Dedifferentiated amniotic fluid mesenchymal stem cell (primary cell): ENCODE measurements around the gene LSM14B.

Experiments
- DNase-seq: peaks from one replicate; pipeline ENCODE4 v3.0.0-alpha.2; 2016; ENCODE audit errors: extremely low spot score

Gene LSM14B

DNA sequence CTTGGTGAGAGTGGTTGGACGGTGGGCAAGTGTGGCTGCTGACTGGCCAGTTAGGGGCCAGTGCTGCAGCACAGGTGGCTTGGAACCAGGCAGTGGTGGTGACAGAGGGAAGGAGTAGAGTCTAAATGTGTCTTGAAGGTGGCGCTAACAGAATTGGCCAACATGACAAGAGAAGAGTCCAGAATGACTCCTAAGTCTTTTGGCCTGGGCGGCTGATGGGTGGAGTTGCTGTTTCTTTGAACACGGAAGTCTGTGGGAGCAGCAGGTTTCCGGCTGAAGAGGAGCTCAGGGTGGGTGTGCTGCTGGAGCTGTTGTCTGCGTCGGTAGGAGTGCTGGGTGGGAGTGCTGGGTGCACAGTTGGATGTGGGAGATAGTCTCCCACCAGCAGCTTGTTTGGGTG, 10.1 kb downstream of the LSM14B start:
- no peak for DNase-seq

DNA sequence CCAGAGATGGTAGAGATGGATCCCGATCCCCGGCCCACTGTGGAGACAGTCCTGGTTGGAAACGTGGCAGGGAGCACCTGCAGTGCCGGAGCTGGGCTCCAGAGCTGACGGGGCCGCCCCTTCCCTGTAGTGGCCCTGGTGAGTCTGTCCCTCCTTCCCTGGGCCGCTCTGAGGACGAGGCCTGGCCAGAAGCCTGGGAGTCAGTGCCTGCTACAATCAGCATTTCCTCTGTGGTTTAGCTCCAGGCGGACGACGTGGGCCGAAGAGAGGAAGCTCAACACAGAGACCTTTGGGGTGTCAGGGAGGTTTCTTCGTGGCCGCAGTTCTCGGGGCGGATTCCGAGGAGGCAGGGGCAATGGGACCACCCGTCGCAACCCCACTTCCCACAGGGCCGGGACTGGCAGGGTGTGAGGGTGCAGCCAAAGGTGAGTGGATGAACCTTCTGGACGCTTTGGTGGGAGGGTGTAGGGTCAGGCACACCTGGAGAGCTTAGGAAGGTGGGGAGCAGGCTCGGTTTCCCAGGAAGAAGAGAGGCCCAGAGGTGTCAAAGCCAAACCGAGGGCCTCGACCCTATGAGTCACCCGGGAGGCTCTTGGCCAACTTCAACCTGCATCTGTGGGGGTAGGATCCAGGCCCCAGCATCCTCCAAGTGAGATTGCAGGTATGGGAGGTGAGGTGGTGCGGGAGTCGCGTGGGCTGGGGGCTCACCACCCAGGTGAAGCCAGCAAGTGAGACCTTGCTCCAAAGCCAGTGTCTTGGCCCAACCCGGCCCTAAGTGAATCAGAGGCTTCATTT, 11.0 kb downstream of the LSM14B start:
- DNase-seq = no peak

DNA sequence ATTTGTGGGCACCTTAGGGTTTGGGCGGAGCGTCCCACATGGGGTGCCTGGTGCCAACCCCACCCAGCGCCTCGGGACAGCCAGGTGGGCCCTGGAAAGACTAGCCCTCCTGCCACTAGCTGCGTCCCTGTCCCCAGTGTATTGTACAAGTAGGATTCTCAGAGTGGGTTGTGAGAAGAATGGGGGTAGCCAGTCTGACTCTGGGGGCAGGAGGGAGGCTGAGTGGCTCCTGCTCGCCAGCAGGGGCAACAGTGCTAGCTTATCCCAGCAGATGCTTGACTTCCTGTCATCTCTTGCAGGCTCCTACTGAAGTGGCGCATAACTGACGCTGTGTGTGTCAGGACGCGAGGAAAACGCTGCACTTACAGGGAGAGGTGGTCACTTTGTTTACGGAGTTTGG, 11.6 kb downstream of the LSM14B start:
- DNase-seq = no peak

DNA sequence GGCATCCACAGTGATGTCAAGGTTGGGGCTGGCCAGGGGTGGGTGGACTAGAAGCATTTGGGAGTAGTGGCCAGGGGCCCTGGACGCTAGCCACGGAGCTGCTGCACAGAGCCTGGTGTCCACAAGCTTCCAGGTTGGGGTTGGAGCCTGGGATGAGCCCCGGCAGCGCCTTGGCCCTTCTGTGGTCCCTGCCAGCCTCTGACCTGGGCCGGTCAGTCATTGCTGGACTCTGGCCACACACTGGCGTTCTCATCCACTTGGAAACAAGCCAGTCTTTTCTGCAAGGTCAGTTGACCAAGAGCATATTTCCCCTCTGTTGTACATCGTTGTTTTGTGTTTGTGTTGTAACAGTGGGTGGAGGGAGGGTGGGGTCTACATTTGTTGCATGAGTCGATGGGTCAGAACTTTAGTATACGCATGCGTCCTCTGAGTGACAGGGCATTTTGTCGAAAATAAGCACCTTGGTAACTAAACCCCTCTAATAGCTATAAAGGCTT, 12.5 kb downstream of the LSM14B start:
- DNase-seq = no peak

DNA sequence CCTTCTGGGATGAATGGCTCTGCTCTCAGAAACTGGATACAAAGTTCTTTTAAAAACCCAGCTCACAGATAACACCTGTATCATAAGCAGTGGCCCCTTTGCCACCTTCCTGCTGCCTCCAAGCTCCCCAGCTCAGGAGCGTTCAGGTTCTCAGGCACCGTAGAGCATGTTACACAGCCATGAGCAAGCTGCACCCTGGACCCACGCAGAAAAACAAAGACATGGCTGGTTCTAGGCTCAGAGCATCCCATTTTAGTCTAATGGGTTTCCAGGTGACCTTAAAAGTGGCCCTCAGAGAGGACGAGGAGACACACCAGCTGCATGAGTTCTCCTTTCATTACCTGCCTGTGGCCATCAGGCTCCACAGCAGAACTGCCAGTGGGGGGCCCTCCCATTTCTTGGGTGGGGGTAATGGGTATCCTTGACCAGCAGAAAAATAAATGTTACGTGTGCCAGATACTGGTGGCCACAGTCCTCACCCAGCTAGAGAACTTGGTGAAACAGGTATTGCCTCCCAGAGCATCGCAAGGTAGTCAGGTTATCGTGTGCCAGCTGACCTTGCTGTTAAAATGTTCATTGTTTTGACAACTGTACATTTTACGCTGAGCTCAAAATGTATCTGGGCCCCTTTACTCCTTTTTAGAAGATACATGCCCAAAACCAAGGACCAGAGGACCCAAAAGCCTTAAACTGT, 13.4 kb downstream of the LSM14B start:
- no peak for DNase-seq

DNA sequence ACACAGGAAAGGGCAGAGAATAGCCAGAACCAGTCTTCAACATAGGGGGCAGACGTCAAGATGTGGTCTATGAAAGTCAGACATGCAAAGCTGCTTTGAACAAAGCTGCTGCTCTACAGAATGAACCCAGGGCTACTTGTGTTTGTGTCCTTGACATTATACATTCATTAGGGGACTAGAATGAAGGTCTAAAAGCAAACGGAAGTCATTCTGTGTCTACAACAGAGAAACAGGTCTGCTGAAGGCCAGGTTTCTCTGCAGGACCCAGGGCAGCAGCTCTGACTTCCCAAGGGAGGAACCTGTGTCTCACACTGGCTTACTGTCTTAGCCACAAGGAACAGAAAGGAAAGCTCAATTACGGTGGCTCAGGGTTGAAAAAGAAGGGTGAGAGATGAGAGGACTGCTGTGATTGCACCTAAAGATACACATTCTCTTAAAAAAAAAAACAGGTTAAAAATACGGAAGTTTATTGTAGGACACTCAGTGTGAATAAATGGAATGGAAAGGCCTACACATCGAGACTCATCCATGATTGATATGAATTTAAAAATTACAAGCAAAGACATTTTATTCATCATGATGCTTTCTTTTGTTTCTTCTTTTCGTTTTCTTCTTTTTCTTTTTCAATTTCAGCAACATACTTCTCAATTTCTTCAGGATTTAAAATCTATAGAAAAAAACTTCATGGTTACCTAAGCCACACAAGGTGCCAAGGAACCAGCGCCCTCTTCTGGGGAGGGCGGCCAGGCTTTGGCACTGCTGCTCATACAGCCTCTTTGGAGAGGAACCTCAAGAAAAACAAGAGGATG, 14.2 kb downstream of the LSM14B start:
- DNase-seq = peak; percentile 45

DNA sequence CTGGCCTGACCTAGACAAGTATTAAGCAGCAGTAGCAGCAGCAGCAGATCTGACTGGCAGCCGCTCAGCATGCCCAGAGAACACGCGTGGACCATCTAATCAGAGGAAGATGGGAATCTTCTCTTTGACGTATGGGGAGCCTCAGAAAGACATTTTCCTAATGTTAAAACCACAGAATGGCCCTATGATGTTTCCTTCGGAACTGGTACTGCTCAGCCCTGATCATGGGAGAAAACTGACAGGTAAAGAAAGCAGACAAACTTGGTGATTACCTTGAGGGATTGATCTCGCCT, 14.8 kb downstream of the LSM14B start:
- no peak for DNase-seq

DNA sequence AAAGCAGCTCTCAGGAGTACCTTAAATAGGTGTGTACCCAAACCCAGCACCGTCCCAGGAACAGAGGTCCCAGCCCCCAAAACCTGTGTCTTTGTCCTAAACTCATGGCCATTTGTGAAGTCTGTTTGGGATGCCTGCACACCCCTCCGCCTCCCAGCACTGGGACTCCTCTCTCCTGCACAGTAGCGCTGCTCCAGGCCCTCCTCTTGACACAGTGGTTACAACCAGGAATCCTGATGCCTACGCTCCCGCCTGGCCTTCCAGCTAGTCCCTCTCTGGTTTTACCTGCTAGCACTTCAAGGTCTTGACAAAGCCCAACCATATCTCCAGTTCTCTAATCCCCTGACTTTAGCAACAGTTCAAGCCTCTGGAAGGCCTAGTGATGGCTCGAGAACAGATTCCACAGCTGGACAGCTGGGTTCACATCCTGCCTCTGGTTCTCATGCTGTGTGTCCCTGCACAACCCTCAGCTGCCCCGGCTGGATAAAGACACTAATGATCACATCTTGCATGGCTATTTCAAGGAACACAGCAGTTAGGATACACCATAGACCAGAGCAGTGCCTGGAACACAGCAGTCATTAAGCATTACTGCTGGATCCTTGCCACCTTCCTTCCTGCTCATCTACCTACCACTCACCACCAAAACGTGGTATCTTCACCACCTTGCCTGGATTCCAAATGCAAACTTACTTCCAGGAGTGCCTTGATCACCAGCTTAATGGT, 15.4 kb downstream of the LSM14B start:
- no peak for DNase-seq

DNA sequence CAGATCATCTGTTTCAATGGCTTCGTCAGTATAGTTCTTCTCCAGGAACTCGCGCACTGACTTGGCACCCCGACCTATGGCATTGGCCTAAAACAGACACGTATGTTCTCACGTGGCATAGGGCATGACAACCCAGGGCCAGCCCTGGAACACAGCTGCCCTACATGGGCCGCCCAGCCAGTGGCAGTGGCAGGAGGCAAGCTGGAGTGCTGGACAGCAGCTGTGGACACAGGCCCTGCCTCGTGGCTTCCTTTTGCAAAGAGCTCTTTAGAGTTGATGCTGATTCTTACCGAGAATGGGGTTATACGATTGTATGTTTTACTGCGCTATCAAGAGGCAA, 15.9 kb downstream of the LSM14B start:
- DNase-seq = no peak

DNA sequence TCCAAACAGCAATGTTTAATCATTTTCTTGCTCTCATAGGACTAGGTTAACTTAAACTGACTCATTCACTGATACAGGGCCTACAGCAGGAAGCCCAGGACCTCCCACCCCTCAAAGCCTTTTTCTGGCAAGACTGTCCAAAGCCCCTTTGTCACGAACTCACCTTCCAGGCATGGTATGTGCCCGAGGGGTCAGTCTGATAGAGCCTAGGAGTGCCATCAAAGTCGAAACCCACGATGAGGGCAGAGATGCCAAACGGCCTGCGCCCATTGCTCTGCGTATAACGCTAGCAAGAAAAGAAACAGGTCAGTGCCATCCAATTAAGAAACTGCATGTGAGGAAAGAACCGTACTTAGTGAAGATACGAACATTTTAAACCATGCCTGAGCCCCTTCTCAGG, 16.6 kb downstream of the LSM14B start:
- no peak for DNase-seq

DNA sequence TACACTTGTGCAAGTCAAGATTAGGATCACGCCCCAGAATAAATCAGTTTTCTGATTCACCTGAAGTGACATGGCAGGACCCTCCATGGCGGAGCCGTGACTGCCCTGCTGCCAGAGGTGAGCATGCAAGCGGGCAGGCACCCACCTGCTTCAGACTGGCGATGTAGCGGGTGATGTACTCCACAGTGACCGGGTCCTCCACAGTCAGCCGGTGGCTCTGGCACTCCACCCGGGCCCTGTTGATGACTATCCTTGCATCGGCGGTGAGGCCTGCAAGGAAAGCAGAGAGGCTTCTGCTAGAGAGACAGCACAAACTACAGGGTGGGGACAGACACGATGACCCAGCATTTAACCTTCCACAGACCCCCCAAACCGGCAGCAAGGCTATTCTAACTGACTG, 17.4 kb downstream of the LSM14B start:
- no peak for DNase-seq

DNA sequence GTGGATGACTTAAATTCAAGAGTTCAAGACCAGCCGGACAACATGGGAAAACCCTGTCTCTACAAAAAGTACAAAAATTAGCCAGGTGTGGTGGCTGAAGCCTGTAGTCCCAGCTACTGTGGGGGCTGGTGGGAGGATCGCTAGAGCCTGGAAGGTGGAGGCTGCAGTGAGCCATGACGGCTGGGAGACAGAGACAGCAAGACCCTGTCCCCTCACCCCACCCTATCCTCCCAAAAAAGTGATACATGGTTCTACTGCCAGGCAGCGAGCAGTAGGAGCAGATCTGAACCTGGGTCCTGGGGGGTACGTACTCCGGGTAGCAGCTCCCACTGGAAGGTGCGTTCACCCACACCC, 18.7 kb downstream of the LSM14B start:
- DNase-seq = no peak

DNA sequence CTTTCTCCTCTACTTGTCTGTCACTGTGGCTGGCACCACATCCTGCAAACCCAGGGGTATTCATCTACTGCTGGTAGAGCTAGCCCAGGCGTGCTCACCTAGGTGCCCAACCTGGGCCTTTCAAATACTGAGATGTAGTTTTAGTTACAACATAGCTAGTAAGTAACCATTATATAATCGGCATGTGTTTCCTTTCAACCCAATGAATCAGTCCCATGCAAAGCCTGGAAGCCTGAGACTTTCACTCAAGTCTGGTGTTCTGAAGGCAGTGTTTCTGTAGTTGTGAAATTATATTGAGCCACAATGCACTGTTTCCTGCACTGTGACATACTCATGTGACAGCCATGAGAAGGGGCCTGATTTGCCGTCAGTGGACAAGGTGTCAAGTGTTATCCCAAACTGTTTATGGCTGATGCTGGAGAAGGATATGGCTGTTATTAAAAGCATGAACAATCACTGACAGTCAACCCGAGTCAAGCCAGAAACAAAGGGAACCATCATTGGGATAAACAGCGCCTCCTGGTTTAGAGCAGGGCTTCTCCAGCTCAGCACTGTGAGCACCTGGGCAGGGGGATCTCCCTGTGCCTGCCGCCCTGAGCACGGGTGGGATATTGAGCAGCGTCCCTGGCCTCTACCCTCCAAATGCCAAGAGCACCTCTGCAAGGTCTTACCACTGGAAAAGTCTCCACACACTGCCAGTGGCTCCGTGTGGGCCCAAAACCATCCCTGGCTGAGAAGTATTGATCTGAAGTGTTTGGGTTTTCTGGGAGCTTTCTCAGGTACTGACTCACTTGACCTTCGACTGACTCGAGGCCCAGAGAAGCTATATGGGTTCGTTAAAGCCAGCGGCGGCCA, 19.3 kb downstream of the LSM14B start:
- no peak for DNase-seq

DNA sequence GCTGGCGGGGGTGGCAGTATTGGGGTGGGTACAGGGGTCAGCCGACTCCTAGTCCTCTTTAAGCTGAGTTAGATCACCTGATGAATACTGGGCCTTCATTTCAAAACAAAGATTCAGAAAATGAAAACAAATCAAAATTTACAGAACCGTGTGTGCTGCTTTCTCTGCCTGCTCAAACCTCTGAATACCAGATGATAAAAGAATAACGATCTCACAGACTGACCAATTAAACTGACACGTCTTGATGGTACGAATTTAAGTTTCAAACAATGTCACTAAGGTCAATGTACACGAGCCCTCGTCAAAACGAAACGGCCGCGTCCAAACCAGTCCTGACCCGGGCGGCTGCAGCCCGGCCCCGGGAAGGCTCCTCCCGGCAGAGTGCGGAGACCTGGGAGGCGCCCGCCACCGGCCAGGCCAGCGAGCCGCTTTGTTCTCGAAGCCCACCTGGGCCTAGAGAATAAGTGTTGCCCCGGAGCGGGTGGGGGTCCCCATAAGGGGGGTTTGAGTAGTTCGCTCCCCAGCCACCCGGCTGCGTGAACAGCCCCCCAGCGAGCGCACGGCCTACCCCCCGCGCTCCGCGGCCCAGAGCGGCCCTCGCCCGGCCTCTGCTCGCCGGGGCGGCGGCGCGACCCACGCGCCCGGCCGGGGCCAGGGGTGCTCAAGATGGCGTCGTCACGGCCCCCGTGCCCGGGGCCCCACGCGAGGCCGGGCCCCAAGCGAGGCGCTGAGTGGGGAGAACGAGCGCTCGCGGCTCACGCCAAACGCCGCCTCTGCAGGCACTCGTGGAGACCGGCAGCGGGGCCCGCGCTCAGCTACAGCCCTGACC, 20.2 kb downstream of the LSM14B start:
- no peak for DNase-seq

DNA sequence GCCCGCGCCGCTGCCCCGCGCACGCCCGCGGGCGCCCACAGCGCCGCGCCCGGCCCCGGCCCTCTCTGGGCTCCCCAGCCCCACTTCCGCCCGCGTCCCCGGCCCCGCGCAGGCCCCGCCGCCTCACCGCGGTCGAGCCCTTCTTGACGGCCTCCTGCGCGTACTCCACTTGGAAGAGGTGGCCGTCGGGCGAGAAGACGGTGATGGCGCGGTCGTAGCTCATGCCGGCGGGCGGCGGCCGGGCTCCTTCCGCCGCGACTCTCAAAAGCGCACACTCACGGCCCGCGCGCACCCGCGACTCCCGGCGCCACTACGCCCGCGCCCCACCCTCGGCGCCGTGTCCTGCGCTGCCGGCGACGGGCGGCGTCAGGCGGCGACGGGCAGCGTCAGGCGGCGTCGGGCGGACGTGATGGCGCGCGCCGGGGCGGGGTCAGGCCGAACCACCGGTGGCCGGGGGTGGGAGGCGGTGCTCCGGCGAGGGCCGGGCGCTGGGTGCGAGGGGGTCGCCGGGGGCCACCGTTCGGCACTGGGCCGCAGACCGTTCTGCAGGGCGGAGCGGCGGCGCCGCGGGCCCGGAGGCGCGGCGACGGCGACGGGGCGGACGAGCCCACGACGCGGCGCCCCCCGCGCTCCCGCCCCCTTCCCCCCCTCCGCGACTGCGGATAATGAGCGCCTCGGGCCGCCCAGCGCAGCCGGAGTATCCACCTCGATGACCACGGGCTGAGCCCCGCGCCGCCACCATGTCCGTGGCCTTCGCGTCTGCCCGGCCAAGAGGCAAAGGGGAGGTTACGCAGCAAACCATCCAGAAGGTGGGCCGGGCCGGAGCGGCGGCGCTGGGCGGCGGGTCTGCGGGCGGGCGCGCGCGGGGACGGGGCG, 21.0 kb downstream of the LSM14B start, which contains the start of the genes PSMA7 and SS18L1:
PSMA7 (minus strand) TSS at position 314 of the 876 bp plus-strand sequence; CDS start at position 223, 91 bp downstream.
SS18L1 (plus strand) TSS at position 689 of the 876 bp plus-strand sequence; CDS start at position 741, 52 bp downstream.
- DNase-seq = peak; percentile 67

DNA sequence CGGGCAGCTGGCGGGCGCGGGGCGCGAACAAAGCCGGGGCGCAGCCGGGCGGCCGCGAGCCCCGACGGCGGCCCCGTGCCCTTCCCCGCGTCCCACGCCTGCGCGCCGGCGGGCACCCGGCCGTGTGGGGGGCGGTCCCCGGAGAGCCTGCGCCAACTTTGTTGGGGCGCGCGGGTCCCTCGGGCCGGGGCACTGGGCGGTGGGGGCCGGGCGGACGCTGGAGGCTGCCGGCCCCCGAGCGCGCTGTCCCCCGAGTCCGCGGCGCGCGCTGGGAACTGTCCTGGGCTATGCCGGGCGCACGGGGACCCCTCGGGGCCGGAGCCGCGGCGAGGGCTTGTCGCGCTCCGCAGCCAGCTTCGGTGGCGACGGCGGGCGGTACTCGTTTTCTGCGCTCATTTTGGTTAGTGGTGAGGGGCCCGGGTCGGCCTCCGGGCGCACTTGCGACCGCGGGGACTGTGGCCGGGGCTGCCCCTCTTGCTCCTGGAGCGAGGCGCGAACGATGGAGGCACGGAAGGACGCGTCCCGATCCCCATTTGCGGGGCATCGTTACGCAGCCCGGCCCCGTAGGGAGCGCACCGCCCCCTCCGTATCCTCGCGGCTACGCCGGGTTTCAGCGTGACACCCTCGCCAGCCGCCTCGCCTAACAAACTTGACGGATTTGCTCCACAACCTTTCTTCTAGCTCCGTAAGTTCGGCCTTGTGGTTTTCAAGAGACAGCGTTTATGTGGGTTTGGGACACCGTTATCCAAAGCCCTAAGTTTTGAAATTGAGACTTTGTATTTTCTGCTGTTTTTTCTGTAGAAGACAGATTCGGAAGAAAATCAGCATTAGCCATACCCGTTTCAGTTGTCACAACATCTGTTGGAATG, 21.9 kb downstream of the LSM14B start:
- DNase-seq = peak; percentile 38

DNA sequence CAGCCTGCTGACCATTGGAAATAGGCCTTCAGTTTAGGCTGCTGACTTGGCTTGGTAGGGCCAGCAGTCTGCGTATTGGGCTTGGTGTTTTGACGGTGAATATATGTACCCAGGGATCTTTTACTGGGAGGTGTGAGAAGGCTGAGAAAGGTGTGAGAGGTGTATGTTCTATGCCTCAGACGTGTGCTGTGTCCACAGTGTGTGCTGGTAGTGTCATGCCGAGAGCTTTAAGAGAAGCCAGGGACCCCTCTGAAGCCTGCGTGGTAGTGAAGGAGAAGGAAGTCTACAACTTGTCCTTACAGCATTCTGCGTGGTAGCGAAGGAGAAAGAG, 23.4 kb downstream of the LSM14B start:
- DNase-seq = no peak
